ENCODE data around the gene TMIE.

The TMIE gene, protein sequence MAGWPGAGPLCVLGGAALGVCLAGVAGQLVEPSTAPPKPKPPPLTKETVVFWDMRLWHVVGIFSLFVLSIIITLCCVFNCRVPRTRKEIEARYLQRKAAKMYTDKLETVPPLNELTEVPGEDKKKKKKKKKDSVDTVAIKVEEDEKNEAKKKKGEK

DNA sequence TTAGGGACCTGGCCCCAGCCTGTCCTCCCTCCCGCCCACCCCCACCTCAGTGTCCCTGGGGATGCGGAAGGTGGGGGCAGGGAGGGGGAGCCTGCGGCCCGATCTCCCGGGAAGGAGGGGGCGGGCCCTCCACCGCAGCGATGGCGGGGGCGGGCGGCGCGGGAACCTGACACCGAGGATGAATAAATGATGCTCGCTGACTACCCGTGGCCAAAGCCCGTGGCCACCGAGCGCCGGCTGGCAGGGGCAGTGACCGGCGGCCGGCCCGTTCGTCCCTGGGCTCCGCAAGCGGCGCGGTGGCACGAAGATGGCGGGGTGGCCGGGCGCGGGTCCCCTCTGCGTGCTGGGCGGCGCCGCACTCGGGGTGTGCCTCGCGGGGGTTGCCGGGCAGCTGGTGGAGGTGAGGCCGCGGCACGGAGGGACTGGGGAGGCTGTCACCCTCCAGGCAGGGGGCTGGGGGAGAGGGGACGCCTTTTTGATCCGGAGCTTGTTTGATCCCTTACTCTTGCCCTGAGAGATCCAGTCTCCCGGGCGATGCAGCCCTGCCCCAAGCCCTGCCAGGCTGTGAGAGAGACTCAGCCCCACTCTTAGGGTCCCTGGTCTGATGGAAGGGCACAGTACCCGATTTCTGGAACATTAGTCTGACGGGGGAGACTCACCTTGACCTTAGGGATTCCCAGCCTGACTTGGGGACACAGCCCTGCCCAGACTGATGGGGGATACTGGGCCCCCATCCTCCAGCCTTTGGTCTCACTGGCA lies at the start of gene TMIE:
Gene TMIE, plus strand, starts transcription at position 212 of the 759 bp plus-strand sequence. Its CDS starts 96 bp downstream, at position 308.
- DNase-seq (ENCODE audit: low spot score): no peak
- no peak for FAIRE-seq

DNA sequence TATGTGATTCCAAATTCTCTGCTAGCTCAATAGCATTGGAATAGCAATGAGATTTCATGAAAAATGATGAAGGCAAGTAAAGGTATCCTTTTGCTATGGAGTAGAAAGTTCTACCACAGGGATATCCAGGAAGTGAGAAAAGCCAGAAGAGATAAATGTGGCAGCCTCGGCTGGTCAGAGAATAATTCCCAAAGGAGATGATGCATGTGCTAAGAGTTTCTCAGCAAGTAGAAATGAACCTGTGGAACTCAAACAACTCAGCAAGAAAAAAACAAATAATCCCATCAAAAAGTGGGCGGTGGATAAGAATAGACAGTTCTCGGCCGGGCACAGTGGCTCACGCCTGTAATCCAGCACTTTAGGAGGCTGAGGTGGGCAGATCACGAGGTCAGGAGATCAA lies 45.9 kb upstream of the TMIE start:
- FAIRE-seq: no peak
- DNase-seq (ENCODE audit: low spot score): no peak

DNA sequence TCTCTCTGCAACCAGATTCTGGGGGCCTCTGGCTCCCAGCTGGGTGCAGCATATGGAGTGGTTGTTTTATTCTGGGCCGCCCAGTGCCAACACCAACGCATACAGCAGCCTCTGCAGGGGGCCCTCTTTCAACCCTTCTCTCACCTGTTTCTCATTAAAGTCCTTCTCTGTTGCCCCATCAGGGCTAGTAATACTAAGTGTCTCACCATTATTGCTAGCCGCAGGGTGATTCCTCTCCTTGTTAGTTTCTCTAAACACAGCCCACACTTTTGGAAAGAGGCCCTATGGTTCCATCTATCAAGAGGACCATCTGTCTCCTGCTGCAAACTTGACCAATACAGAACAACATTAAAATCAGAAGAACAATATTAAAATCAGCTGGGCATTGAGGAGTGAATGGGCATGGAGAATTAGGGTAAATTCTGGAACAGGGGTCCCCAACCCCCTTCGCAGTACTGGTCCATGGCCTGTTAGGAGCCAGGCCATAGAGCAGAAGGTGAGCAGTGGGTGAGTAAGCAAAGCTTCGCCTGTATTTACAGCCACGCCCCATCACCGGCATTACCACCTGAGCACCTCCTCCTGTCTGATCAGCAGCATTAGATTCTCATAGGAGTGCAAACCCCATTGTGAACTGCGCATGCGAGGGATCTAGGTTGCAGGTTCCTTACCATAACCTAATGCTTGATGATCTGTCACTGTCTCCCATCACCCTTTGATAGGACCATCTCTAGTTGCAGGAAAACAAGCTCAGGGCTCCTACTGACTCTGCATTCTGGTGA lies 44.2 kb upstream of the TMIE start:
- no peak for FAIRE-seq
- DNase-seq (ENCODE audit: low spot score): no peak

DNA sequence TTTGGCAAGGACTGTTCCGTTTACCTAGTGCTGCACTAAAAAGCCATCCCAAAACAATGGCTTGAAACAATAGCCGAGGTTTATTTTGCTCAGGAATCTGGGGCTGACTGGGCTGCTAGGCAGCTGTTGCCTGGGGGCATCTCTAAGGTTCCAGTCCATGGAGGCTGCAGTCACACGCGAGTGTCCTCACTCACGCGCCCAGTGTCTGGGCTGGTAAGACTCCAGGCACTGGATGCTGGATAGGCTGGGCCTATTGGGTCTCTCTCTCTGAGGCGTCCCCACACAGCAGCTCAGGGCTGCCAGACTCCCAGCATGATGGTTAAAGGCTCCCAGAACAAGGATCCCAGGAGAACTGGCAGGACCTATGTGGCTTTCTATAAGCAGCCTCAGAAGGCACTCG lies 41.9 kb upstream of the TMIE start:
- no peak for DNase-seq (ENCODE audit: low spot score)
- FAIRE-seq: no peak

DNA sequence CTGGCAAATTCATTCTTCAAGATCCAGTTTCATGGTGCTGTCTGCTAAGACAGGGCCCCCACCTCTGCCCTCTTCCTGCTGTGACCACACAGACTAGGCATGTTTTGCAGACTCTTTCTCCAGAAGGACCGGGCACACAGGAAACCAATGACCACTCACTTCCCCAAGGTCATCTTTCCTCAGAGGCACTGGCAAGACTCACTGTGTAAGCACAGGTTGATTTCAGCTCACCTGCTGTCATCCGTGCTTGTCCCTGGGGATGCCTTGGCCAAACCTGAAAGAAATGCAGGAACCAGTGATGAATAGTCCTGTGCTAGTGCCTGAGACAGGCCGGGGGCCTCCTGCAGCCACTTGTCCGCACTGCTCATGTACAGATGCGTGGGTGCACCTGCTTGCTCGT lies 41.2 kb upstream of the TMIE start:
- no peak for DNase-seq (ENCODE audit: low spot score)
- FAIRE-seq: no peak

DNA sequence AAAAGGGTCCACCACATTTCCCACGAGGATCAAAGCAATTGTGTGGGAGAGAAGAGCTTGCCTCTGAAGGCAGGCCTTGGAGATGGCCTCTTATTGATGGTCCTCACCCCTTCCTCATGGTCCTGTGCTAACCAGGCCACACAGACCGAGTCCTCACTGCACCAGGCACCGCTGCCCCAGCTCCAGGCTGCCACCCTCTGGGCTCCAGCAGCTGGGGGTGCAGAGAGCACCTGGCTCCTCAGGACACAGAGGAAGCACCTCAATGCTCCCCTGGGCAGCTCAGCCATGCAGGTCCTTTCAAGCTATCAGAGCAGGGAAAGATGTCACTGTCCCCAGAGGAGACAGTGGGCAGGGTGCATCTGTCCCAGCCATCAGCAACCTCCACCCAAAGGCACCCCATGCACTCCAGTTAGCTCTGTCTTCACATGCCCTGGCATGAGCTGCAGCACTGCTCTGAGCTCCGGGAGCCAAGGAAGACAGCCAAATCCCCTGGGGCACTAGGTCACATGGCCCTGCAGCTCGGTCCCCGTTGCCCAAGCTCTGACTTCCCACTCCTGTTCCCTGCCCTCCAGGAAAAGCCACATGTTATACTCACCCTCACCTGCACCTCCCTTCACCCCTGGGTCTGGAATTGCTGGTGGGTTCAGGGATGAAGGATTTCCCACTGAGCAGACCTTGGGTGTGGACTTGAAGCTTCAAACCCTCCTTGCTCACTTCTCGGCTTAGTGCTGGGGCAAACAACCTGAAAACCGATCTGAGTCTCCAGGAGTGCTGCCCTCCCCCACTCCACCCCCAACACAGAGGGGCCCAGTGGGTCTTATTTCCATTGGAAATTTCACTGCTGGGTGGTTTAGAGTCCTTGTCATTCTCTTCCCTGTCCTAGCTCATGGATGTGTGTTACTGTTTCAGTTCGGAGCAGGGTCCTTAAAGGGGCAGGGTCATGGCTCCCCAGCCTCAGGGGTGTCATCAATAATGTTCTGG lies 40.4 kb upstream of the TMIE start:
- FAIRE-seq (no peak), DNase-seq (ENCODE audit: low spot score) (no peak)

DNA sequence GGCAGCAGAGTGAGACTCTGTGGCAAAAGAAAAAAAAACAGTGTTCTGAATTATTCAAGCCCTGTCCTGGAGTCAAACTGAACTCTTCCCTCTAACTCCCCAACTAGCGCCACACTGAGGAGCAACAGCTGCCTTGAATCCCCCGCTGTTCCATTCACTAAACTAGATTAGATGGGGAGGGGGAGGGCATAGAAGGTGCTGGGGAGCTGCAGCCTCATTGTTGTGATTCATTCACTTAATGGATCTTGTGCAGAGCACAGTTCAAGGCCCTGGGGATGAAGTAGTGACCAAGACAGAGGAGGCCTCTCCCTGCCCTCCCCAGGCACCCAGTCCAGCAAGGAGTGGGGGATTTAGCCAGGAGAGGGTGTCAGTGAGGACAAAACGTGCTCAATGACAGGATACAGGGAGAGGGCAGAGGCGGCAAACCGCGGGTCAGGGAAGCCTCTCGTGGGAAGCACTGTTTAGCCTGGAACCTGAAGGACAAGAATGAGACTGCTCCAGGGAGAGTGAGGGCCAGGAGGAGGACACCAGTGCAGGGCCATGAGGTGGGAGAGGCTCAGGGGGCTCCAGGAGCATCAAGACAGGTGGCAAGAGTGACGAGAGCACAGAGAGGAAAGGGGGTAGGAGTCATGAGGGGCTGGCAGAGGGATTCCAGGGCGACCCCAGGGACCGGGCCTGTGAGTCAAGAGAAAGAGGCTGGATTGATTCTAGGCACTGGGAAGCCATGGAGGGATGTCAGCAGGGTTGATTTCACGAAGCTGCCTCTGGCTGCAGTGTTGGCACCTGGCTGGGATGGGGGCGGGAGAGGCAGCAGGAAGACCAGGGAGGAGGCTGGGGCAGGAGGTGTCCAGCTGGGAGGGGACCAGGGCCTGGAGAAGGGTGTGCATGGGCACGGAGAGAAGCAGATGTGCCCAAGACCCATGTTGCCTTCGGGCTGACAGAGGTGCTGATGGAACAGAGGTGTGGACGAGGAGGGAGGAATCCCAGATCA lies 39.1 kb upstream of the TMIE start:
- DNase-seq (ENCODE audit: low spot score) (no peak), FAIRE-seq (no peak)

DNA sequence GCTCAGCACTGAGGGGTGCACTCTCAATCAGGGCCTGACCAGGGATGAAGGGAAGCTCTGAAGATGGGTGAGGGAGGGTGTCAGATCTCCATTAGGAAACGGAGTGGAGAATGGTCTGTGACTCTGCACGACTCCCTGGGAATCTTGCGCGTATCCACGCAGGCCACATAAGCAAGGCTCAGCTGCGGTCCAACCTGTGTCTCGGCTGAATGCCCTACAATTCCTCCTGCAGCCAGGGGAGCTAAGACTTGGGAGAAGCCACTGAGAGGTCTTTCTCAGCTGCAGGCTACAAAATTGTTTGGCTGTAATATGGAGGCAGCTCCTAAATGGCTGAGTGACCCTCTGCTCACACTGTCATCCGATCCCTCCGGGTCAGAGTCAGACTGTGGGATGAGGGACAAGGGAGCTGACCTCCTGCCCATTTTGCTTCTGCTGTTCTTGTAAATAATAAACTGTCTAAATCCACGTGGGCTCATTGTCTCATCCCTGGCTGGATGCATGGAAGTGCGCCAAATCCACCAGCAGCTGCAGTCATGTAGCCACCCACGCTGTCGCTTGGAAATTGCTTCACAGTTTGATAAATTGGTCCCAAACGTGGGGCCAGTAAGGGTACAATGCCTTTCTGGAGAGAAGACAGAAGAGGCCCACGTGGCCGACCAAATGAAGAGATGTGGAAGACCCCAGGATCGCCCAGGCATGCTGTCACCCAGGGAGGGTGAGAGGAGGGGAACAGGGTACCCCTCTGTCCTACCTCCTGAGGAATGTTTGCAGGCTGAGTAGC lies 38.2 kb upstream of the TMIE start:
- DNase-seq (ENCODE audit: low spot score): no peak
- FAIRE-seq: no peak

DNA sequence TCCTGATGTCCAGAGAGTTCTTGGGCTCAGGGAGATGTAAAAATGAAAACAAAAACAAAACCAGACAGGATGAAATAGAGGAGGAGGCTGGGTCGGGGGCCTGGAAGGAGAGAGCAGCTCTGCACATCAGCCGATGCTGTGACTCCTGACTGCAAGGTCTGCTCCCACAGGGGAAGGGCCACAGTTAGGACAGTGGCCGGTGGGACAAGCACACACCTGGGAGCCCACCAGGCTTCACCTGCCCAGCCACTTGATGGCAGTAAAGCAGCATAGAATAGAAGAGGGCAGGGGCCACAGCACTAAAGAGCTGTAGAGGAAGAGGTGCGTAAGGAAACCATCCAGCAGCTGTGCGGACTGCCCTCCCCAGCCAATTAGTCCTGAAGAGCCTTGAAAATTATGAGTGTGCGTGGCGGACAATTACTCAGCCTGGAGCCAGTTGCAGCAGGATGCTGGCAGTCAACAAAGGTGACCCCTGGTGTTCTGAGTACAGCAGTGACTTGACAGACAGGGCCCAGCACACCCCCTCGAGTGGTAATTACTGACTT lies 37.5 kb upstream of the TMIE start:
- no peak for DNase-seq (ENCODE audit: low spot score)
- FAIRE-seq: no peak

DNA sequence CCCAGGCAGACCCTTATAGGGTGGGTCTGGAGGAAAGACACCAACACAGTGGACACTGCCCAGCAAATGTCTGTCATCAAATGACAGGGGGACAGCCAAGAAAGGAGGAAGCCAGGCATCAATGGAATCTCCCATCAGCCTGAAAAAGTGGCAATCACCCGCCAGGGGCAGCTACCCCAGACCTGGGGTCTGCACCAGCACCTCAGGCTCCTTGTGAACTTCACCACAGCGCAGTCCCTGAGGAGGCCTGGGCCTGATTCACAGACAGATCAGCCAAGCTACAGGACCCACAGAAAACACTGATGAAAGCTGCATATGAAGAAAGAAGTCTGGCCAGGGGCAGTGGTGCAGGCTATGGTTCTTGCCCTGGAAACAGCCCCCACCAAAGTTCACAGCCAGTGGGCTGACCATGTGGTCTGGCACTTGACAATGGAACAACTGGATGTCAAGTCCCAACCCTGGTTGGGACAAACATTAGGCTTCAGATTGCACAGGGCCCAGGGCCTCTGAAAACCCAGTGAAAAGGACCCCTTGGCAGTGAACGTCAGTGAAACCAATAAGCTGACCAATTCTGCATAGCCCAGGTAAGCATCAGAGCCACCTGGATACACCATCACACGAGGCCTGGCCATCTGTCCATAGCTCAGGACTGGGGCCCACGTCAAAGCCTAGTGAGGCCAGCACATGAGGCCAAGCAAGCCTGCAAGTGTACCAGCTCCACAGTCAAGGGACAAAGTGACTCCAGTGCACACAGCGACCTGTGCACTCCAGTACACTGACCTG lies 36.8 kb upstream of the TMIE start:
- DNase-seq (ENCODE audit: low spot score): no peak
- FAIRE-seq: no peak

DNA sequence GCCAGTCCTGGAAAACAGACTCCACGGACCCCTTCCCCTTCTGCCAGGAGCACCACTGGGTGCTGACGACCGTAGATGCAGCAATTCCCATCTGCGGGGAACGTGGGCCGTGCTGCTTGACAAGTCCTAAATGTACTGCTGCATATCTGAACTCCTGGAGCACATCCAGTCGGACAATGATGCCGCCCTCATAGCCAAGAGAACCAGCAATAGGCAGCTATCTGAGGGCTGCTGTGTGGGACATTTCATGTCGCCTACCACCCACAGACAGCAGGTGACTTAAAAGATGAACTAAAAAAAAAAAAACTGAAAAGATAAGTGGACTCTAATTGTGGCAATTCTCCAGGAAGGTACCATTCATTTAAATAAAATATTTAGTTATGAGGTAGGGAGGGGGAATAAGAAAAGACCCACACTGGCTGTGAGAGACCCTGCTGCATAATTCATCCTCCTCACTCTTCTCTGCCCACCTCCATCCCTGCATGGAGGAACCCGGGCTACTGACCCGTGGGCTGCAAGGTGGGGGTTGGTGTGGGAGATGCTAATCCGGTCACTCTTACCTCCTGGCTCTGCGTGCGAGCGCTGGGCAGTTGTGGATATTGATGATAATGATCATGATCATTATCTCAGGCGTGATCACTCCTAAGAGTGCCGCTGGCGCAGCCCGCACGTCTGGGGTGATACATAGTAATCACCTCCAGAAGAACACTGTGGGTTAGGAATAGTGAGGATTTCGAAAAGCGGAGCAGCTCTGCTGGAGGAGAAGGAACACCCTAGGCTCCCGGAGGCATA lies 36.0 kb upstream of the TMIE start:
- DNase-seq (ENCODE audit: low spot score) (no peak), FAIRE-seq (no peak)

DNA sequence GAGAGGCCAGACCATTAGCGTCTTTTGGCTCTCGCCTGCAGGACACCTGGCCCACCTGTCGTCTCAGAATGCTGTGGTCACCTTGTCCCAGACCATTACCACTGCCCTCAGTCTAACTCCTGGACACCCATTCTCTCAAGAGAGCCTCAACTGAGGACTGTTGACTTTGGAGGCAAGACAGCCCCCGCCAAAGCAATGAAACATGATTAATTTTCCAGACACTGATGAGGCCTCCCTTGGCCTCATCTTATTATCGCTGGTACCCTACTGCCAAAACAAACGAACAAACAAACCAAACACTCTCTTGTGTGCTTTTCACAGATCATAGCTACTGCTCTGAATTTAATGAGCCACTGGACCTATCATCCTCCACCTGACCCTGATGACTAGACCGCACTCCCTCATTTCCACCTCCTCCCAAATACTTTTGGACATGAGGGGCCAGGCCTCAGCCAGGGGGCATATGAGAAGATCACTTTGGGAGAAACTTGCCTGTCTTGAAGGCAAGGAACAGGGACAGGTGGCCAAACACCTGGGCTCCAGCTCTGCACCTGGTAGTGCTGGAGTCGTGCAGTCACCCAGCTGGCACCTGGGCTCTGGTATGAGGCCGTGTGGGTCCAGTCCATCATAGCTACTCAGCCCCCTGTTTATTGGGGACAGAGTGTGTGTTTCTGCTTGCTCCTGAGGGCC lies 35.3 kb upstream of the TMIE start:
- FAIRE-seq: no peak
- DNase-seq (ENCODE audit: low spot score): no peak

DNA sequence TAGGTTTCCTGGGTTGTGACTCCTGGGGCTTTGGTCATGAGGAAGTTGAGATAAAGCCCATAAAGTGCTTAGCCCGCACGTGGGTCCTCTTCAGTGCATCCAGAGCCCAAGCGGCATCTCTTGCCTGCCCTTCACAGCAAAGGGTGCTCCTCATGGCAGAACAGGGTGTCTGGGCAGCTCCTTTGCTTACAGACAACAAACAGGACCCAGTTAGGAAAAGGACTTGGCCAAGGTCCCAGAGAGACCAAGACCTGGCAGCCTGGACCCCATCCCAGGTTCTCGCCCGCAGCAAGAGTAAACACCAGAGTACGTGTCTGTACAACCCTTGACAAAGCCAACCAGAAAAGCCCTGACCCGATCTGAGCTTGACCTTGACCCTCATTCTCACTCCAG lies 34.7 kb upstream of the TMIE start:
- DNase-seq (ENCODE audit: low spot score) (no peak), FAIRE-seq (no peak)

DNA sequence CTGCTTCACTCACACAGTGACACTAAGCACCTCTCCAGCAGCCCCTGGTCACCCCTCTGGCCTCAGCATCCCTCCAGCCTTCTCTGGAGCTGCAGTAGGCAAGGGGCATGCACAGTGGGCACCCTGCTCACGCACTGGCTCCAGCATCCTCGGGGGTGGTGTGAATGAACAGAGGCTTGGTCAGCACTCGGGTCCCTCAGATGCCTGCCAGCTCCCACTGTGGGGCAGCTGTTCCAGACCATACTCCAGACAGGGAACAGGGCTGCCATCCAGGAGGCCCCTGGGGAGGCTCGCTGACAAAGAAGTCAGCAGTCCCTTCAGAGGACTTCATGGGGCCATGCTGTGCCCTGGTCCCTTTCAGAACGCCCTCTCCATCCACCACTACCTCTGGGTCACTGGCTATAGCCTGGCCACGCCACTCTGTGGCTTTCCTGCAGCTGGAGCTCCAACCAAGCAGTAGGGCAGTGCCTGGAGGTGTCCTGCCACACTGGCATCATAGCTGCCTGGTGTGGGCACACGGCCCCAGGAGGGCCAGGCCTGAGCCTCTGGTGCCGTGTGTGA lies 34.1 kb upstream of the TMIE start:
- DNase-seq (ENCODE audit: low spot score): no peak
- FAIRE-seq: no peak

DNA sequence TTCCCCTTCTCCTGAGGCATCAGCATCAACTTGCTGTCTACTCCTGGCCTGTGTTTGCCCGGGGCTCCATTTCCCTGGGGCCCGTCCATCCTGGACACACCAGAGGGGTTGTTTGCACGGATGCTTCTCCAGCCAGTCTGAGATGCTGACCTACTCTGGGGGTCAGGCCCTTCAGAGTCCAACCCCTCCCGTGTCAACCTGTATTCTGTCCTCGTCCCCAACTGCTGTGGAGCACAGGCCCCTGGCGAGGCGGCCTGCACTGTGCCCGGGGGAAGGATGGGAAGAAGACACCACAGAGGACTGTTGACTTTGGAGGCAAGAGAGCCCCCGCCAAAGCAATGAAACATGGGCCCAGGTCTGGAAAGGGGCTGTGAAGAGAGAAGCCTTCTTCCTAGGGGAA lies 33.5 kb upstream of the TMIE start:
- FAIRE-seq (no peak), DNase-seq (ENCODE audit: low spot score) (no peak)

DNA sequence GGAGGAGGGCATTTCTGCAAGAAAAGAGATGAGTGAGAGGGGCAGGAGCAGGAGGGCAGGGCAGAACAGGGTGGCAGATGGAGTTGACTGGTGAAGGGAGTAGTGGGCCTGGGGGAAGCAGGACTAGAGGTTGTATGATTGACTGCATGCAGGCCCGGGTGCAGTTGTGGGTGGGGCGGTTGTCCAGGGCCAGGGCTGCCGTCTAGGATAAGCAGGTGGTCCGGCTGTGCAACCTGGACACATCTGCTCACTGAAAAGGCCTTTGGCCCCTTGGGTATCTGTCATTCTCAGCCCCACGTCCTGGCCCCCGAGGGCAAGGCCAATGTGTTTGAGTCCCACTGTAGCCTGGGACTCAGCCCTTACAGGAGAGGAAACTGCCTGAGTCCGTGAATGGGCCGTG lies 33.1 kb upstream of the TMIE start:
- FAIRE-seq (no peak), DNase-seq (ENCODE audit: low spot score) (no peak)

DNA sequence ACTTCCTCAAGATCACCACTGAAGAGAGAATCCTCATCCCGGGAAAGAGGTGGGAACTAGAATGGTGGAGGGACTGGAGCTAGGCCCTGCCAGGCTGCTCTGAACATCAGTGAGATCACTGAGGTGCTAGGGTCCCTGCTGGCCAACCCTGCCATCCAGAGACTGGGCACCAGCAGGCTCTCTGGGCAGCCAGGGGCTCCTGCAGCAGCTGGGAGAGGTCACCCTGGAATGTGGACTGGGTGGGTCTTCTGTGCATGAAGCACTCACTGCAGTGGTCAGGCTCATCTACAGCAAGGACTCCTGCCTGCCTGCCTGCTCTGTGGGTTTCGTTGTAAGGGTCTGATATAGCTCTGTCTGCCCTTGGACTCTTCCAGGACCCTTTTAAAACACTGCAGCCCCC lies 32.6 kb upstream of the TMIE start:
- FAIRE-seq (no peak), DNase-seq (ENCODE audit: low spot score) (no peak)

Data from RCC 7860 (cell line).